PC-3 (cell line): Measurements from ENCODE around the gene SAMD4A. TPM values are rescaled to one million over a fixed set of nuclear protein-coding genes. Genes with fewer than 3 reads are reported as not detected.

Experiments used
- ATAC-seq: fragments of 200-7000 bp; cut with Tn5 transposase; 2 replicates; pipeline ENCODE4 v1.9.1; 2020; ENCODE audit warnings: mild to moderate bottlenecking, moderate library complexity
- BruUV-seq: library from RNA; stranded (reverse); fragments of 400-500 nt; replicated peaks from 2 replicates; lab custom pipeline; 2021; lab: Mats Ljungman, UMichigan
- CTCF ChIA-PET: fragments of 300-600 bp; sonication (Branson Sonifier 250); formaldehyde crosslinking; loops from one replicate; lab custom pipeline; 2022; ENCODE audit warnings: antibody characterized with exemption; lab: Charles Lee
- POLR2A ChIA-PET: fragments of 300-600 bp; sonication (Branson Sonifier 250); formaldehyde crosslinking; loops from one replicate; lab custom pipeline; 2022; ENCODE audit warnings: antibody characterized with exemption; ENCODE audit not compliant: unreplicated experiment; lab: Charles Lee
- DNase-seq: peaks from one replicate; pipeline ENCODE4 v3.0.0-alpha.2; 2015
- H2AFZ ChIP-seq: fragments of 300-600 bp; sonication (generic); 2 replicates; pipeline ENCODE4 v1.6.0; 2016; ENCODE audit warnings: antibody characterized with exemption, low read length
- H3F3A ChIP-seq: fragments of 300-600 bp; sonication (generic); one replicate; pipeline ENCODE4 v1.6.0; 2017; ENCODE audit warnings: antibody characterized with exemption, low read length, control low read depth, mild to moderate bottlenecking; ENCODE audit not compliant: unreplicated experiment
- H3K27ac ChIP-seq: fragments of 300-600 bp; sonication (generic); 2 replicates; pipeline ENCODE4 v1.5.1; 2016; ENCODE audit warnings: mild to moderate bottlenecking, low read length
- H3K27me3 ChIP-seq: fragments of 300-600 bp; sonication (generic); 2 replicates; pipeline ENCODE4 v1.6.1; 2016; ENCODE audit warnings: low read length, mixed read lengths
- H3K36me3 ChIP-seq: fragments of 300-600 bp; sonication (generic); 2 replicates; pipeline ENCODE4 v1.6.1; 2016; ENCODE audit warnings: low read depth, mixed run types, low read length, mixed read lengths
- H3K4me1 ChIP-seq: fragments of 300-600 bp; sonication (generic); 2 replicates; pipeline ENCODE4 v1.5.1; 2016; ENCODE audit warnings: low read length; ENCODE audit not compliant: insufficient read depth
- H3K4me2 ChIP-seq: fragments of 300-600 bp; sonication (generic); 2 replicates; pipeline ENCODE4 v1.6.0; 2016; ENCODE audit warnings: low read length
- H3K4me3 ChIP-seq: fragments of 300-600 bp; sonication (generic); 2 replicates; pipeline ENCODE4 v1.5.1; 2016; ENCODE audit warnings: mild to moderate bottlenecking, low read length, mixed read lengths
- H3K79me2 ChIP-seq: fragments of 300-600 bp; sonication (generic); 2 replicates; pipeline ENCODE4 v1.6.1; 2017; ENCODE audit warnings: low read length, mixed read lengths
- H3K9ac ChIP-seq: fragments of 300-600 bp; sonication (generic); 2 replicates; pipeline ENCODE4 v1.6.0; 2016; ENCODE audit warnings: mild to moderate bottlenecking, low read length
- H3K9me2 ChIP-seq: fragments of 300-600 bp; sonication (generic); replicated peaks from 2 replicates; pipeline ENCODE4 v1.6.1; 2016; ENCODE audit warnings: mixed run types, low read length, mixed read lengths
- H3K9me3 ChIP-seq: fragments of 300-600 bp; sonication (generic); 2 replicates; pipeline ENCODE4 v1.6.1; 2016; ENCODE audit warnings: low read length, mixed read lengths
- H4K20me1 ChIP-seq: fragments of 300-600 bp; sonication (generic); 2 replicates; pipeline ENCODE4 v1.6.1; 2016; ENCODE audit warnings: low read length, mixed read lengths
- EZH2 ChIP-seq: fragments of 300-600 bp; sonication (generic); IDR thresholded peaks from one replicate; pipeline ENCODE4 v1.6.1; 2017; ENCODE audit warnings: antibody characterized with exemption, mild to moderate bottlenecking, low read length; ENCODE audit not compliant: unreplicated experiment
- EZH2phosphoT487 ChIP-seq: fragments of 300-600 bp; sonication (generic); IDR thresholded peaks from 2 replicates; pipeline ENCODE4 v1.6.1; 2018; ENCODE audit warnings: mild to moderate bottlenecking, antibody characterized with exemption, low read length, borderline replicate concordance
- intact Hi-C: fragments of 100-400 bp; cut with micrococcal nuclease; formaldehyde crosslinking; loops from 2 replicates; pipeline ENCODE4 v1.9.0; 2023
- total RNA-seq: library from RNA; depleted of rRNA; stranded (reverse); fragments of >200 nt; gene quantifications from 2 replicates; pipeline ENCODE4 v1.2.3, GENCODE V29; 2014
- TF ChIP-seq, protein P1 (sequence below): fragments of 300-600 bp; sonication (generic); conservative IDR thresholded peaks from 2 replicates; pipeline ENCODE4 v1.5.1; 2017; ENCODE audit warnings: antibody characterized with exemption, low read depth, mild to moderate bottlenecking, low read length

The SAMD4A gene
- total RNA-seq, 1 experiment from 2014 or later = 42.9 TPM

- Histone ChIP-seq H3K36me3 (no peaks in the 10 kb centered on the region), H4K20me1 (no peaks in the 10 kb centered on the region), H3K27me3 (no peaks in the 10 kb centered on the region), H3K9ac (no peak overlapping the region), H3K79me2 (peaks cover 46% of the 10 kb centered on the region), H3K4me2 (no peak overlapping the region), H3K4me1 (peaks cover 38% of the 10 kb centered on the region), H3F3A (peaks cover 4% of the 10 kb centered on the region), H2AFZ (no peak overlapping the region), H3K9me3 (no peaks in the 10 kb centered on the region), H3K9me2 (no peaks in the 10 kb centered on the region), H3K27ac (no peak overlapping the region), H3K4me3 (no peak overlapping the region)
- TF ChIP-seq EZH2 (no peak), EZH2phosphoT487 (no peak)
- TF ChIP-seq, protein P1, sequence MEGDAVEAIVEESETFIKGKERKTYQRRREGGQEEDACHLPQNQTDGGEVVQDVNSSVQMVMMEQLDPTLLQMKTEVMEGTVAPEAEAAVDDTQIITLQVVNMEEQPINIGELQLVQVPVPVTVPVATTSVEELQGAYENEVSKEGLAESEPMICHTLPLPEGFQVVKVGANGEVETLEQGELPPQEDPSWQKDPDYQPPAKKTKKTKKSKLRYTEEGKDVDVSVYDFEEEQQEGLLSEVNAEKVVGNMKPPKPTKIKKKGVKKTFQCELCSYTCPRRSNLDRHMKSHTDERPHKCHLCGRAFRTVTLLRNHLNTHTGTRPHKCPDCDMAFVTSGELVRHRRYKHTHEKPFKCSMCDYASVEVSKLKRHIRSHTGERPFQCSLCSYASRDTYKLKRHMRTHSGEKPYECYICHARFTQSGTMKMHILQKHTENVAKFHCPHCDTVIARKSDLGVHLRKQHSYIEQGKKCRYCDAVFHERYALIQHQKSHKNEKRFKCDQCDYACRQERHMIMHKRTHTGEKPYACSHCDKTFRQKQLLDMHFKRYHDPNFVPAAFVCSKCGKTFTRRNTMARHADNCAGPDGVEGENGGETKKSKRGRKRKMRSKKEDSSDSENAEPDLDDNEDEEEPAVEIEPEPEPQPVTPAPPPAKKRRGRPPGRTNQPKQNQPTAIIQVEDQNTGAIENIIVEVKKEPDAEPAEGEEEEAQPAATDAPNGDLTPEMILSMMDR = no peak
- POLR2A ChIA-PET = no interaction called here
- ATAC-seq (no peak), DNase-seq (no peak)
- CTCF ChIA-PET = interaction anchor here (1.1 kb wide), 1 partner anchor 123 kb away, joined by 6 read pairs; no protein-coding TSS in a partner anchor
- BruUV-seq = no TSS peak
- intact Hi-C loops = no loop called here
These were observed 120.8 kb downstream of the SAMD4A start for GRCh38 chr14:54687750-54688119.

DNA sequence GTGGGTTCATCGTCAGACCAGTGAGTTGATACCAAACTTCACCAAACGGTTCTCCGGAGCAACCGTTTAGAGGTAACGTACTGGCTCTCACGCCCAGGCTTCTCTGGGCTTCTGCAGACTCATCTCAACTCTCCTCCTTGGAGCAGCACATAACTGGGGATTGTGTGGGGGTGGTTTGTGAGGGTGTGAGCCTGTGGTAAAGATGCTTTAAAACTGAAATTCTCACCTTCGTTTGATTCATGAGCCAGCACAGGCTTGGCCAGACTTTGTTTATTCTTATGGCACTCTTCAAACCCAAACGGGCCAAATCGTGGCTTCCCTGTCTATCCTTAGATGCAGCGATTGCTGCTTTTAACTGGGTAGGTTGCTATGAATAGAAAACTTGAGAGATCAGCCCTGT lies 121.3 kb downstream of the SAMD4A start:
- Histone ChIP-seq H3K4me3 (no peak overlapping the region), H3K4me2 (no peak overlapping the region), H2AFZ (no peak overlapping the region), H3F3A (peaks cover 4% of the 10 kb centered on the region), H3K9me2 (no peaks in the 10 kb centered on the region), H3K9ac (no peak overlapping the region), H4K20me1 (no peaks in the 10 kb centered on the region), H3K79me2 (peaks cover 49% of the 10 kb centered on the region), H3K9me3 (no peaks in the 10 kb centered on the region), H3K27me3 (no peaks in the 10 kb centered on the region), H3K4me1 (peaks cover 38% of the 10 kb centered on the region), H3K36me3 (no peaks in the 10 kb centered on the region), H3K27ac (no peak overlapping the region)
- ATAC-seq = no peak
- intact Hi-C loops = no loop called here
- no peak for TF ChIP-seq EZH2
- TF ChIP-seq EZH2phosphoT487 = no peak
- TF ChIP-seq, protein P1 = no peak
- no TSS peak for BruUV-seq
- CTCF ChIA-PET = interaction anchor here (1.1 kb wide), 1 partner anchor 124 kb away, joined by 6 read pairs; no protein-coding TSS in a partner anchor
- POLR2A ChIA-PET = no interaction called here
- DNase-seq = no peak

DNA sequence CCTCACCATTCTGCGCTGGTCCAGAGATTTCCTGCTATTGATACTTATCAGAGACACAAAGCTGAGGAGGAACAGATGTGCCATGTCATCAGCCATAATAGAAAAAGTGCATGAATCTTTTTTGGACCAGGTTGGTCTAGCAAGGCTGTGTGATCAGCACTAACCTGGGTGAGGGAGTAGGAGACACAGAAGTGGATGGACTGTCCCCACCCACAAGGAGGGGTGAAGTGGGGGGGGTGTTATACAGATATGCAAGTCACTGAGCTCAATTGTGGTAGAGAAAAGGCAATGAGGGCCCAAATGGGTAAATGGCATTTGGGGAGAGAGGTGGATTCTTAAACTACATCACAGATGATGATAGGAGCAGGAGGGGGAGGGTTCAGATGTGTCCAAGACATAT lies 123.0 kb downstream of the SAMD4A start:
- Histone ChIP-seq H4K20me1 (no peaks in the 10 kb centered on the region), H3K27me3 (no peaks in the 10 kb centered on the region), H3K4me1 (peaks cover 23% of the 10 kb centered on the region), H3K4me2 (no peak overlapping the region), H3K79me2 (peaks cover 55% of the 10 kb centered on the region), H3K36me3 (no peaks in the 10 kb centered on the region), H3K9me2 (no peaks in the 10 kb centered on the region), H2AFZ (no peak overlapping the region), H3F3A (peaks cover 4% of the 10 kb centered on the region), H3K9ac (no peak overlapping the region), H3K4me3 (no peak overlapping the region), H3K9me3 (no peaks in the 10 kb centered on the region), H3K27ac (no peak overlapping the region)
- ATAC-seq (no peak), DNase-seq (no peak)
- TF ChIP-seq, protein P1 = no peak
- POLR2A ChIA-PET = no interaction called here
- intact Hi-C loops = loop anchor here (5.0 kb wide), 1 partner anchor 47 kb away; no protein-coding TSS in a partner anchor
- CTCF ChIA-PET = interaction anchor here (0.5 to 2.8 kb wide), 5 partner anchors 11 to 124 kb away, joined by 5 to 43 read pairs (median 8); partner anchors contain the start of gene SAMD4A
- no TSS peak for BruUV-seq
